Thoracic aorta (tissue), 2 donors: ENCODE data around the gene STXBP3. TPM values are rescaled to one million over a fixed set of nuclear protein-coding genes. Genes with fewer than 3 reads are reported as not detected.

Experiments used
- ATAC-seq: fragments of 150-250 bp; one replicate; pipeline ENCODE4 v1.8.0; 2017; ENCODE audit warnings: low read depth; ENCODE audit not compliant: insufficient number of reproducible peaks, low FRiP score
- DNase-seq: peaks from one replicate; pipeline ENCODE4 v3.0.0-alpha.2; 2020; ENCODE audit warnings: low spot score
- H3K27ac ChIP-seq, 2 donors: fragments of 200-600 bp; sonication (generic); 1 replicate in 1 of 2; 2 replicates in 1 of 2; pipeline ENCODE4 v1.5.1; 2016; ENCODE audit warnings: mild to moderate bottlenecking in 2 of 2, moderate library complexity in 2 of 2
- H3K27me3 ChIP-seq: fragments of 200-600 bp; sonication (generic); replicated peaks from 2 replicates; pipeline ENCODE4 v1.6.0; 2016; ENCODE audit warnings: mild to moderate bottlenecking; ENCODE audit not compliant: insufficient read depth
- H3K36me3 ChIP-seq: fragments of 200-600 bp; sonication (generic); one replicate; pipeline ENCODE4 v1.5.1; 2016
- H3K4me1 ChIP-seq, 2 donors: fragments of 200-600 bp; sonication (generic); 1 replicate in 1 of 2; 2 replicates in 1 of 2; pipeline versions ENCODE4 v1.5.1 to v1.6.0; 2016; ENCODE audit warnings: low read depth in 2 of 2, mild to moderate bottlenecking in 1 of 2; ENCODE audit not compliant: control insufficient read depth in 1 of 2
- H3K4me3 ChIP-seq: fragments of 200-600 bp; sonication (generic); 2 replicates; pipeline ENCODE4 v1.5.1; 2016; ENCODE audit warnings: mild to moderate bottlenecking
- H3K9me3 ChIP-seq: fragments of 200-600 bp; sonication (generic); 2 replicates; pipeline ENCODE4 v1.5.1; 2016
- CTCF ChIP-seq: fragments of 200-600 bp; sonication (generic); IDR thresholded peaks from one replicate; pipeline ENCODE4 v1.5.1; 2019; ENCODE audit warnings: antibody characterized with exemption
- total RNA-seq, 2 donors: library from RNA; depleted of rRNA; stranded (reverse); fragments of >200 nt; gene quantifications; one replicate each; pipeline versions ENCODE4 v1.1.0 to v1.2.3, GENCODE V29; 2016

STXBP3 gene
- total RNA-seq, 2 donors from 2014 or later: 70.8 to 142 TPM

- H3K4me3 ChIP-seq: no peak overlapping the region
- peaks cover 11 to 18% of the 10 kb centered on the region in 2 donors for H3K4me1 ChIP-seq
Observed at GRCh38 chr1:108842525-108843181, 96.2 kb downstream of the STXBP3 start.

GRCh38 chr1:108843390-108844137, 97.1 kb downstream of the STXBP3 start:
- no peak overlapping the region for H3K4me3 ChIP-seq
- no peaks in the 10 kb centered on the region for H3K9me3 ChIP-seq
- DNase-seq: no peak
- ATAC-seq: no peak
- no peaks in the 10 kb centered on the region for H3K36me3 ChIP-seq
- H3K4me1 ChIP-seq: peaks cover 11 to 18% of the 10 kb centered on the region in 2 donors
- no peak overlapping the region for H3K27ac ChIP-seq
- no peaks in the 10 kb centered on the region for H3K27me3 ChIP-seq
- no peak for TF ChIP-seq CTCF

More at GRCh38 chr1:108842525-108843181, 96.2 kb downstream of the STXBP3 start:
- Histone ChIP-seq H3K27ac (peak overlapping the region; percentile 39 to 42), H3K36me3 (no peaks in the 10 kb centered on the region), H3K27me3 (no peaks in the 10 kb centered on the region), H3K9me3 (no peaks in the 10 kb centered on the region)
- DNase-seq (no peak), ATAC-seq (no peak)
- TF ChIP-seq CTCF: no peak

- Histone ChIP-seq H3K4me3 (no peak overlapping the region), H3K4me1 (peaks cover 11 to 18% of the 10 kb centered on the region in 2 donors), H3K27me3 (no peaks in the 10 kb centered on the region), H3K27ac (no peak overlapping the region), H3K9me3 (no peaks in the 10 kb centered on the region), H3K36me3 (no peaks in the 10 kb centered on the region)
- no peak for DNase-seq
- ATAC-seq: no peak
- no peak for TF ChIP-seq CTCF
Observed at GRCh38 chr1:108845446-108845845, 99.0 kb downstream of the STXBP3 start.

- H3K9me3 ChIP-seq: no peaks in the 10 kb centered on the region
- ATAC-seq (no peak), DNase-seq (no peak)
- no peak overlapping the region for H3K27ac ChIP-seq
- no peaks in the 10 kb centered on the region for H3K27me3 ChIP-seq
- no peaks in the 10 kb centered on the region for H3K36me3 ChIP-seq
- TF ChIP-seq CTCF: no peak
- H3K4me3 ChIP-seq: no peak overlapping the region
- H3K4me1 ChIP-seq: peaks cover 11 to 18% of the 10 kb centered on the region in 2 donors
Observed at GRCh38 chr1:108845991-108846390, 99.5 kb downstream of the STXBP3 start.

- no peaks in the 10 kb centered on the region for H3K36me3 ChIP-seq
- H3K4me1 ChIP-seq: peaks cover under 1 to 5% of the 10 kb centered on the region in 2 donors
- TF ChIP-seq CTCF: no peak
- DNase-seq (no peak), ATAC-seq (no peak)
- H3K4me3 ChIP-seq: no peak overlapping the region
- no peak overlapping the region for H3K27ac ChIP-seq
- no peaks in the 10 kb centered on the region for H3K9me3 ChIP-seq
- no peaks in the 10 kb centered on the region for H3K27me3 ChIP-seq
Observed at GRCh38 chr1:108847494-108847893, 101.0 kb downstream of the STXBP3 start.
